ENCODE measurements around the gene PTN. TPM values are rescaled to one million over a fixed set of nuclear protein-coding genes. Genes with fewer than 3 reads are reported as not detected.
"Not testable (repeated sequence)": the region's sequence is repeated elsewhere in the genome, so short reads cannot be mapped to it uniquely, and the experiment has no call there.

The PTN gene
- total and polyA plus RNA-seq, 12 donors = 2.1 to 14.6 (median 5.5) TPM

- TF ChIP-seq POLR2A (IDR thresholded peaks at IDR 0.05) = no peak
- no peak for TF ChIP-seq CTCF (IDR thresholded peaks at IDR 0.05)
- no peaks in the 10 kb centered on the region for H3K9me3 ChIP-seq (replicated peaks in 1 of 3)
- no peaks in the 10 kb centered on the region for H3K27me3 ChIP-seq
- H3K27ac ChIP-seq = no peak overlapping the region
- 67 to 84% (median 81%) methylated on average over 4 of the region's 4 CpGs for WGBS, 4 donors
- peaks cover 3 to 6% of the 10 kb centered on the region in 2 donors for H3K4me1 ChIP-seq (replicated peaks in 1 of 2)
- DNase-seq = no peak
- H3K36me3 ChIP-seq (replicated peaks in 1 of 2) = no peaks in the 10 kb centered on the region
- intact Hi-C loops (cut with DNase I) = no loop called here
- no peak overlapping the region for H3K4me3 ChIP-seq
Measured at GRCh38 chr7:137266764-137267163, 76.8 kb downstream of the PTN start.

- H3K27me3 ChIP-seq; intact Hi-C loops (cut with DNase I): not testable (repeated sequence)
- 86 to 93% (median 90%) methylated on average over 7 of the region's 7 CpGs for WGBS, 4 donors
Measured at GRCh38 chr7:137265480-137265879, 78.1 kb downstream of the PTN start.

GRCh38 chr7:137262599-137262998 lies 80.9 kb downstream of the PTN start:
- H3K4me3 ChIP-seq = no peak overlapping the region
- TF ChIP-seq CTCF (IDR thresholded peaks at IDR 0.05) (no peak), POLR2A (IDR thresholded peaks at IDR 0.05) (no peak)
- no peaks in the 10 kb centered on the region for H3K9me3 ChIP-seq (replicated peaks in 1 of 3)
- no peak overlapping the region for H3K27ac ChIP-seq
- DNase-seq = no peak
- no peaks in the 10 kb centered on the region for H3K36me3 ChIP-seq (replicated peaks in 1 of 2)
- intact Hi-C loops (cut with DNase I) = no loop called here
- H3K27me3 ChIP-seq = no peaks in the 10 kb centered on the region
- 83 to 92% (median 86%) methylated on average over 7 of the region's 7 CpGs for WGBS, 4 donors
- H3K4me1 ChIP-seq (replicated peaks in 1 of 2) = no peaks in the 10 kb centered on the region

More at GRCh38 chr7:137265480-137265879, 78.1 kb downstream of the PTN start:
- not testable (repeated sequence) for H3K4me1 ChIP-seq (replicated peaks in 1 of 2); H3K27ac ChIP-seq; H3K9me3 ChIP-seq (replicated peaks in 1 of 3); DNase-seq; H3K4me3 ChIP-seq; H3K36me3 ChIP-seq (replicated peaks in 1 of 2)

GRCh38 chr7:137258552-137258951 lies 85.0 kb downstream of the PTN start:
- intact Hi-C loops (cut with DNase I) = no loop called here
- H3K27me3 ChIP-seq = no peaks in the 10 kb centered on the region
- 82 to 94% (median 90%) methylated on average over 2 of the region's 2 CpGs for WGBS, 4 donors
- TF ChIP-seq POLR2A (IDR thresholded peaks at IDR 0.05) = no peak
- no peak for TF ChIP-seq CTCF (IDR thresholded peaks at IDR 0.05)
- H3K4me1 ChIP-seq (replicated peaks in 1 of 2) = no peaks in the 10 kb centered on the region
- no peaks in the 10 kb centered on the region for H3K9me3 ChIP-seq (replicated peaks in 1 of 3)
- no peak overlapping the region for H3K27ac ChIP-seq
- H3K36me3 ChIP-seq (replicated peaks in 1 of 2) = no peaks in the 10 kb centered on the region
- no peak overlapping the region for H3K4me3 ChIP-seq
- DNase-seq = no peak

- 74 to 92% (median 83%) methylated on average over 2 of the region's 2 CpGs for WGBS, 4 donors
- TF ChIP-seq POLR2A (IDR thresholded peaks at IDR 0.05) = no peak
- no peak for TF ChIP-seq CTCF (IDR thresholded peaks at IDR 0.05)
- no peaks in the 10 kb centered on the region for H3K9me3 ChIP-seq (replicated peaks in 1 of 3)
- no peaks in the 10 kb centered on the region for H3K27me3 ChIP-seq
- H3K27ac ChIP-seq = no peak overlapping the region
- H3K4me3 ChIP-seq = no peak overlapping the region
- H3K4me1 ChIP-seq (replicated peaks in 1 of 2) = no peaks in the 10 kb centered on the region
- intact Hi-C loops (cut with DNase I) = no loop called here
- DNase-seq = no peak
- no peaks in the 10 kb centered on the region for H3K36me3 ChIP-seq (replicated peaks in 1 of 2)
Measured at GRCh38 chr7:137254766-137255165, 88.8 kb downstream of the PTN start.

Data from adrenal gland (tissue), 12 donors.